Middle frontal gyrus (tissue), 1 donor: ENCODE measurements around the gene NLRC5.
"Not testable (repeated sequence)": the region's sequence is repeated elsewhere in the genome, so short reads cannot be mapped to it uniquely, and the experiment has no call there.

Source experiments
- DNase-seq: peaks from one replicate; pipeline ENCODE4 v3.0.0-alpha.2; 2015; ENCODE audit warnings: low spot score; ENCODE audit errors: extremely low spot score

The NLRC5 gene

DNA sequence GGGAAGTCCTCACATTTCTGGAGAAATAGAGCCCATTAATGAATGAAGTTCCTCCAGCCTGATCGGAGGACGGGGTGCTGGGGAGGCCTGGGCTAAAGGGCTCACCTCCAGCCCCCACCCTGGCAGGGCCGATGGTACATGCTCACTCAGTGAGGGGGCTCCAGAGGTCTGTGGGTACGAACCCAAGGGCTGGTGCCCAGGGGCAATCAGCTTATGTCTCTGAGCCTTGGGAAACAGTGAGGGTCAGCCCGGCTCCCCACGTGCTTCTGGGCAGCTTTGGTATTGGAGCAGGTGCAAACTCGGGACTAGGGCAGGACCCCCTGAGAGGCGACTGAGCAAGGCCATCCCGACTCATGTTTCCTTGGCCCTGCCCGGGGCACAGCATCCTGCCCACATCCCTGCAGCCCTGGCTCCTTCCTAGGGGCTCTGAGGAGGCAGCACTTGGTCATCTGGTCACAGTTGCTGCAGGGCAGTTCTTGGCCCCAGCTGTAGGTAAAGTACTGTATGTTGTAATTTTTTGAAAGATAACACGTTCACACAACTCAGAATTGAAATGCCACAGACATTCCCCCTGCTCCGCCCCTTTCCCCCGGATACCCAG is 28.6 kb upstream of the NLRC5 start:
- DNase-seq: no peak

DNA sequence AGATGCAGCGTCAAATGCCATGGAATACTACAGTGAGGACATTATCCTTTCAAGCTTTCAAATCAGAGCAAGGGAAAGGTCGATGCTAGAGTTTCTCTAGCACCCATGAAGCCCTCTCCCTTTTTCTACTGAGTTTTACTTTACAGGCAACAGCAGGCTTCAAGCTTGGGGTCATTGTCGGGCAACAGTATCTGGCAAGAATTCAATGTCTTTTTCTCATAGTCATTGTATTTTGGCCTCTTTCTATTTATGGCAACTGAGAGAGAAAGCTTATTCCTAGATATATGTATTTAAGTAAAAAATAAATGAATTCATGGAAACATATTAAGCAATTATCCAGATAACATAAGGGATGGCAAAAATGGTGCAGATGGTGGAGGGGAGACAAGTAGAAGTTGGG is 28.0 kb upstream of the NLRC5 start:
- DNase-seq: no peak

DNA sequence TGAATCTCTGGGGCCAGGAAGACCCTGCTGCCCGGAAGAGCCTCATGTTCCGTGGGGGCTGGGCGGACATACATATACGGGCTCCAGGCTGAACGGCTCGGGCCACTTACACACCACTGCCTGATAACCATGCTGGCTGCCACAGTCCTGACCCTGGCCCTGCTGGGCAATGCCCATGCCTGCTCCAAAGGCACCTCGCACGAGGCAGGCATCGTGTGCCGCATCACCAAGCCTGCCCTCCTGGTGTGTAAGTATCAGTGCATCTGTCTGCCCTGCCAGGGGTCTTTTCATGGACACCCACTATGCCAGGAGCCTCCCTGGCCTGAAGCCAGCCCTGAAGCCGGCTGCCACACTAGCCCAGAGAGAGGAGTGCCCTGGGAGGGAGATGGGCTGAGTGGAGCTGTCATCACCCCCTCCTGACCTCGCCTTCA is 27.5 kb upstream of the NLRC5 start, which contains the start of gene CETP:
Gene CETP (plus strand): TSS at position 100 of the 431 bp plus-strand sequence. CDS start 30 bp downstream, at position 130.
- no peak for DNase-seq

DNA sequence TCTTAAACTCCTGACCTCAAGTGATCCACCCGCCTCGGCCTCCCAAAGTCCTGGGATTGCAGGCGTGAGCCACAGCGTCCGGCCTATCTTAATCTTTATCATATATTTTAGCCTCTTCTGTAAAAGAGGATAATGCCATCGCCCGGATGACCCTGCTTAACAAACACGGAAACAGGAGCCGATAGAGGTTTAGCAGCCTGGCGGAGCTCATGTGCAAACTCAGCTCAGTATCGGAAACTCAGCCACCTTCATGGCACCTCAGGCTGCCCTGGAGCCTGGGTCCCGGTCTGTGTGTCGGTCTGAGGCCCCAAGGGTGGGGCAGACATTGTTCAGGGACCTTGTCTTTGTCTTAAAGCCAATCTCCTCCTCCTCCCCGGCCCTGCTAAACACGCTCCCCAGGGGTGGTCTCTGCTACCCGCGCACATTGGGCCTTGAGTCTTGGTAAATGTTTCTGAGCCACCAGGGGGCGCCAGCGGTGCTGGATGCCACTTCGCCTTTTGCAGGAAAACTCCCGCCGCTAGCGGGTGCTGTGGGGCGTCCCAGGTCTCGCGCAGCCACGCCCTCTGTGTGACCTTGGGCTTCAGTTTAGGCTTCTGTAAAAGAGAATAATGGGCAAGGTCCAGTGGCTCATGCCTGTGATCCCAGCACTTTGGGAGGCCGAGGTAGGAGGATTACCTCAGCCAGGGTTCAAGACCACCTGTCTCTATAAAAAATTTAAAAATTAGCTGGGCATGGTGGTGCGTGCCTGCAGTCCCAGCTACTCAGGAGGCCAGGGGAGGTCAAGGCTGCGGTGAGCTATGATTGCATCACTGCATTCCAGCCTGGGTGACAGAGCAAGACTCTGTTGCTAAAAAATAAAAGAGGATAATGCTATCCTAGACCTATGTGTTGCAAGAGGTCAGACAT is 24.9 kb upstream of the NLRC5 start:
- no peak for DNase-seq

DNA sequence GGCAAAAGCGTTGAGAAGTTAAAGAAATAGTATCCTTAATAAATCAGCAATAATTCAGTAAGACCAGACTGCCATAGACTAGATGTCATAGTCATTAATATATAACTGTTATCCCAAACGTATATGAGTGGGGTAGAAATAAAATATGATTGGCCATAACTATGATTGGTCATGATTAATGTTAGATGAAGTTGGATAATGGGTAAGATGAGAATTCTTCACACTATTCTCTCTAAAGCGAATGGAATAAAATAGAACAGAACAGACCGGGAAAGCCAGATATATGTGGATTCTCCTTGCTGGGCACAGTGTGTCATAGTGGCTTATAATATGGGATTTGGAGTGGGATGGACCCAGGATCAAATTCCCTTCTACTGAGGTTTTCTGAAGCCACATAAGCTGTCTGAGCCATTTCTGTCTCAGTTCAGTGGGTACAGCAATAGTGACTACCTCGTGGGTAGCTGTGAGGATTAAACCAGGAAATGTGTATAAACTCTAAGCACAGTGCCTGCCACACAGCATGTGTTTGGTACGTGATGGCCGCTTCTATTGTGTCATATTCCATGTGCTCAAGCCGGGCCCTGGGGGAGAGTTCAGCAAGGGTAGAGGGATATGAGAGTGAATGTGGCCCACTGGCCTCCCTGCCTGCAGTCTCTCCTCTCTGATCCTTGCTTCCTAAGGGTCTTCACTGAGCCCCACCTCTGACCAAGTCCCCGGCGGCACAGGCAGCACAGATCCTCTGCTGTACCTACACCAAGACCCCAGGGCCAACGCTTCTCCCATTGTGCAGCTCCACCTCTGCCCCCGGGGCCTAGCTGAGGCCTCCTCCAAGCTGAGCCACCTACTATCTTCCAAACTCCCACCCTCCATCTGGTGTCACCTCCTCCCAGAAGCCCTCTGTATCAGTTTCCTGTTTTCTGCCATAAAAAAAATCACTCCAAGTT is 23.9 kb upstream of the NLRC5 start:
- no peak for DNase-seq

DNA sequence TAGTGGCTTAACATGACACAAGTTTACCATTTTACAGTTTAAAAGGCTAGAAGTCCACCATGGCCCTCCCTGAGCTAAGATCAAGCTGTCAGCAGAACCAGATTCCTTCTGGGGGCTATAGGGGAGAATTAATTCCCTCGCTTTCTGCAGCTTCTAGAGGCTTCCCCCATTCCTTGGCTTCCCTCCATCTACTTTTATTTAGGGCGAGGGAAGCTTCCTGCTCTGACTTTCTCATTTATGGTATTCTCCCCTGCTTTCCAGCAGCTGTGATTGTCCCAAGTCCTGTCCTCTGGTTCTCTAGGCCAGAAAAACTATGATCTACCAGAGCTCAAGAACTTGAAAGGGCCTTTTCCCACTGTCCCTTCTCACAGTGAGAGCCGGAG is 23.3 kb upstream of the NLRC5 start:
- DNase-seq: no peak

DNA sequence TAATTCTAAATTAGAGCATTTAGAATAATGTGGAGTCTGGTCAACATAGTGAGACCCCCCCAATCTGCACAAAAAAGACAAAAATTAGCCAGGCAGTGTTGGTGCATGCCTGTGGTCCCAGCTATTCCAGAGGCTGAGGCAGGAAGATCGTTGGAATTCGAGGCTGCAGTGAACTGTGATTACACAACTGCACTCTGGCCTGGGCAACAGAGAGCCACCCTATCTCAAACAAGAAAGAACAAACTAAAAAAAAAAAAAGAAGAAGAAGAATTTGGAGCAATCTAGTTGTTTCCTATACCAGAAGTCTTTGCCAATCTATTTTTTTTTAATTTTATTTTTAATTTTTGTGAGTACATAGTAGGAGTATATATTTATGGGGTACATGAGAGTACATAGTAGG is 21.6 kb upstream of the NLRC5 start:
- no peak for DNase-seq

DNA sequence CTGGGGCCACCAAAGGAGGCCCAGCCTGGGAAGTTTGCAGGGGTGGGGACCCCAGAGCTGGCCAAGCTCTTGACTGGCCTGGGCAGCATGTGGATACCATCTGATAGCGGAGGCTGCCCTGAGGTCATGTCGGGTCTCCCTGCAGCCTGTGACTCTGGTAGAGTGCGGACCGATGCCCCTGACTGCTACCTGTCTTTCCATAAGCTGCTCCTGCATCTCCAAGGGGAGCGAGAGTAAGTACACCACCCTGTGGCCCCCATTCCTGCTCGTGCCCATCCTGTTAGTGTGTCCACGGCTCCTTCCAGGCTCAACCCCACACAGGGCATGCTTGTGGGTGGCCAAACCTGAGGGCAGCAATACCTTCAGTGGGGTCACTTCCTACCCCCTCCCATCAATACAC is 19.6 kb upstream of the NLRC5 start:
- DNase-seq: no peak

DNA sequence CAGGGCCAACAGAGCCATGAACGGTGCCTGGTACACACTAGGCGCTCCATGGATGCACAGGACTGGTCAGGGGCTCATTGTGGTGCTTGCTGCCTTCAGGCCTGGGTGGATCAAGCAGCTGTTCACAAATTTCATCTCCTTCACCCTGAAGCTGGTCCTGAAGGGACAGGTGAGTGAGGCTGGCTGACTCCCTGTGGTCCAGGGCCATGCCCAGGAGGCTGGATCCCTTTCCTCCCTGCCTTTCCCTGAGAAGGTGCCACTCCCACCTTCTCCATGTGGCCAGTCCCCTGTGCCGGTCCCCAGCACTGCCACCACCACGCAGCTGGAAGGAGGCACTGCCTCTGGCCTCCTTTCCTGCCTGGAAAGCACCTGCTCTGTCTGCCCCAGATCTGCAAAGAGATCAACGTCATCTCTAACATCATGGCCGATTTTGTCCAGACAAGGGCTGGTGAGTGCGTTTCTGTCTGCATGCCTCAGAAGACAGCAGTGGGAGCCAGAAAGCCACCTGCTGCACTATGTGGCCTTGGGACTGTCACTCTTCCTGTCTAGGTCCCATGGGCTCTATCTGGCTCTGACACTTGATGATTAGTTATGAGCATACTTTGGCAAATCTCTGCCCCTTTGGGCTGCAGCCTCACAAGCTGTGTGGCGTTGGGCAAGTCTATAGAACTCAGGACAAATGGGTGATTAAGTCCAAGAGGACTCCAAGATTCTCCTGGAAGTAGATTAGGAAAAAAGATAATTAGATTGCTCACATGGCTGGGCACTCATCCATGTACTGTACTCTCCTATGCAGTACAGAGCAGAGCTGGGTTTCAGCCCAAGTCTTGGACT is 18.2 kb upstream of the NLRC5 start:
- no peak for DNase-seq

DNA sequence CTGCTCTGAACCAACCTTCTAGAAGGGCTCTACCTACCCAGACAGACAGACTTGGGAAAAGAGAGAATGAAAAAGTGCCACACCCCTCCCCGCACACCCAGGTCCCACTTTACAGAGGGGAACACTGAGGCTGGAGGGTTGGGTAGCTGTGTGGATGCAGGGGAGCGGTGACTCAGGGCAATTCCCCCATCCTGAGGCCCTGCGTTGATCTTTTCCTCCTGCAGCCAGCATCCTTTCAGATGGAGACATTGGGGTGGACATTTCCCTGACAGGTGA is 17.7 kb upstream of the NLRC5 start:
- DNase-seq: no peak

DNA sequence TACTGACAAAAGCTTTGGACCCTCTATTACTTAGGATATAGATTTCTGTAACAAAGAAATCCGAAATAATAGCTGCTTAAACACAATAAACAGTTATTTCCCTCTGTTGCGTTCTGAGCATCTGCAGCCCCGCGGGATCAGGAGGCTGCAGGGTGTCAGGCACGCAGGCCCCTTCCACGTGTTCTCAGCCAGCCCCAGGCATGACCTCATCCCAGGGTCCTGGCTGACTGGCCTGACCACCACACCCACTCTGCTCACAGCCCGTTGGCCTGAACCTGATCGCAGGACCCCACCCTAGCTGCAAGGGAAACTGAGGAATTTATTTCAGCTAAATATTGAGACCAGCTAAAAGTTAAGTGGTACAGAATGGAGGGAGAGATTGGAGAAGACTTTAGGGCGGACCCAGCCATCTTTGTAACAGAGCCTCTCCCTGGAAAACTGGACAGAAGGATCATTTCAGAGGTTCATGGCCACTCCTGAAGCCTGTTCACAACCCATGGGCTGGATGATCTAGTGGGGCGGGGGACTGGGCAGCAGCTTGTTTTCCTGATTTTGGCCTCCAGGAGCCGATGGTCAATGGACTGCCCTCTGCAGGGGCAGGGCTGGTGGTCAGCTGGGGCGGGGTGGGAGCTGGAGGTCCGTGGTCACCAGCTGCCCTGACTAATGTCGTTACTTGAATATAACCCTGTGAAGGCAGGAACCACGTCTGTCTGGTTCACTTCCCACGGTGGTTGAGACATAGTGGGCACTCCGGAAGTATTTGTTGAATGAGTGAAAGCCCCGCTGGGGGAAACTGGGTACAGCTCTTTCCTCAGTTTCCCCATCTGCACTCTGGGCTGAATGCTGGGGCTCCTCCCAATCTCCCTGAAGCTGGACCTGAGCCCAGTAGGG is 16.7 kb upstream of the NLRC5 start:
- no peak for DNase-seq

DNA sequence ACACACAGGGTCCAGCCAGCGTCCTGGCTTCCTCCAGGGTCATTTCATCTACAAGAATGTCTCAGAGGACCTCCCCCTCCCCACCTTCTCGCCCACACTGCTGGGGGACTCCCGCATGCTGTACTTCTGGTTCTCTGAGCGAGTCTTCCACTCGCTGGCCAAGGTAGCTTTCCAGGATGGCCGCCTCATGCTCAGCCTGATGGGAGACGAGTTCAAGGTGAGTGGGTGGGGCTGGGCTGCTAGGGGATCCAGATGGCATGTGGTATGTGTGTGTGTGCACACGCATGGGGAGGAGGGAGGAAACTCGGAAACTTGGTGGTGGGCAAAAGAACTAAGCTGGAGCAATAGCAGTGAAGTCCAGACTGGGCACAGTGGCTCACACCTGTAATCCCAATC is 16.1 kb upstream of the NLRC5 start:
- DNase-seq: no peak

DNA sequence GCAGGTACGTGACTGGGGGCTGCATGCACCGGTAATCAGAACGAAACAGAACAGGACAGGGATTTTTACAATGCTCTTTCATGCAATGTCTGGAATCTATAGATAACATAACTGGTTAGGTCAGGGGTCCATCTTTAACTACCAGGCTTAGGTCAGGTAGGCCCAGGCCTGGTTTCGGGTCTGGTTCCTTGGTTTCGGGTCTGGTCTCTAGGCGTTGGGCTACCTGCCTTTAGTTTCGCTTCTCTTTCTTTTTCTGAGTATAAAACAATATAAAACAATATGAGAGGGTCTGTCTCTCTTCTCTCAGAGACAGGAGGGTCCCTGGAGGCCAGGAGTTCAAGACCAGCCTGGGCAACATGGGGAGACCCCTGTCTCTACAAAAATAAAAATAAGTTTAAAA is 15.5 kb upstream of the NLRC5 start:
- not testable (repeated sequence) for DNase-seq

DNA sequence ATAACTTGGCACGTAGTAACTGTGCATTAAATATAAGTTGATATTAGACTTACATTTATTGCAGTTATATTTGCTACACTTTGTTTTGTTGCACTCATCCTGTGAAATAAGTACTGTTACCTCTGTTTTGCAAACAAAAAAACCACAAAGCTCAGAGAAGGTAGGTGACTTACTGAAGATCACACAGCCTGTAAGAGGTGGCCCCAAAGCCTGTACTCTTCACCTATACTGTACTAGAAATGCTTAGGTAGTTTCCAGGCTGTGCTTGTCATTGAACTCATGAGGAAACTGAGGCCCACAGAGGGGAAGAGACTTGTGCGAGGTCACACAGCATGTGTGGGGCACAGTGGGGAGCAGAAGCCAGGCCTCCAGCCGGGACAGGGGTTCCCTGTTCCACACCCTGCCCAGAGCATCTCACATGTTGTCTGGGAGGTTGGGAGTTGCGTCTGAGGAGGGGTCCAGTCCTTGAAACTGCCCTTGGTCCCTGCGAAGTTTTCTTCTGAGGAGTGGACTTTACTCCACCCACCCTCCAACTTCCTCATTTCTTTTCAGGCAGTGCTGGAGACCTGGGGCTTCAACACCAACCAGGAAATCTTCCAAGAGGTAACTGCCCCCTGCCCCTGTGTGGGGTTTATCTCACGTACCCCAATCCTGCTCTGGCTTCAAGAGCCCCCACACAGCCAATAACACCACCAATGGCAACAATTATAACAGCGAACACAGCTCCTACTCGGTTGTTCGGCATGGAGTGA is 14.6 kb upstream of the NLRC5 start:
- no peak for DNase-seq

DNA sequence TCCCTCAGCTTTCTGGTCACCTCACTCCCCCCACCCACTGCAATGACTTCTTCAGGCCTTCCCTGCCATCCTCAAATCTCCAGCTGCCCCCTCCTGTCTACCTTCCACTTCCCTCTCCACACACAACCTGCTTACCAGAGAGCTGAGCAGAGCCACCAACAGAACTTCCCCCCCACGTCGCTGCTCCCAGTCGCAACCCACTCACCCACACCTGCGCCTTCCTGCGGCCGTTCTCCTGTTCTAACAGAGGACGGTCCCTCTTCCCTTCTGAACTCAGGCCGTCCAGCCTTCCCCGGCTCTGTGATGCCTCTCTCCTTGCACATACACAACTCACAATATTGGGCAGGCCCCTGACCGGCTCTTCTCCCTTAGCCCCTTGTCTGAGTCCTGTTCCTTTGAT is 13.6 kb upstream of the NLRC5 start:
- no peak for DNase-seq

DNA sequence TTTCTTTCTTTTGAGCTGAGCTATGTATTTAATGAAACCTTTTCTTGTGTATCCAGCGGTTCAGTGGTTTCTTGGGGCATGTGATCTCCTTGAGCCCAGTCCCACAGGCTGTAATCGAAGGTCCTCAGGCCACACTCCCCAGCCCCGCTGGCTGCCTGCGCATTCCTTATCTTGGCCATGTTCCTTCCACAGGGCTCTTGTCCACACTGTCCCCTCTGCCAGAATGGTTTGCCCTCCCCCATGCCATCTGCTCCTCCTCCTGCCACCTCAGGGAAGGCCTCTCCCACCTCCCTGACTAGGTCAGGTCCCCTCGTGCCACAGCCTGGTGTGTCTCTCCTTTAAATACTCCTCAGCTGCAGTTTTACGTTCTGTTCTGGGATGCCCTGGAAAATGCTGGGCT is 12.1 kb upstream of the NLRC5 start:
- DNase-seq: no peak

DNA sequence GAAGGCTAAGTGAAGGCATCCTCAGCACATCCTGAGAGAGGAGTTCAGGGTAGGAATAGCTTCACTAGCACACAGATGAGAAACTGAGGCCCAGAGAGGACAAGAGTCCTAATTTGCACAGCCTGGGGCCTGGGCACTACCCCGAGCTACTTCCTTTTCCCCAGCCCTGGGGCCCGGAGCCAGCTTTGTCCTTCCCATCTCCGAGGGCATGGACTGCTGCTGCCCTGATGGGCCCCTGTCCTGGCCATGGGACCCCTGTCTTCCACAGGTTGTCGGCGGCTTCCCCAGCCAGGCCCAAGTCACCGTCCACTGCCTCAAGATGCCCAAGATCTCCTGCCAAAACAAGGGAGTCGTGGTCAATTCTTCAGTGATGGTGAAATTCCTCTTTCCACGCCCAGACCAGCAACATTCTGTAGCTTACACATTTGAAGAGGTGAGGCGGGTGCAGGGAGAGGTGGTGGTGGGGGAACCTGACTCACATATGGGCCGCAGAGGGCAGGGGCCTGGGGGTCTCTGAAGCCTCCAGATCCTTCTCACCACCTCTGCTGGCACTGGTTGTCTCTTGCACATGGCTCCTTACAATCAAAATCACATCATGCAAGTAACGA is 11.4 kb upstream of the NLRC5 start:
- no peak for DNase-seq

DNA sequence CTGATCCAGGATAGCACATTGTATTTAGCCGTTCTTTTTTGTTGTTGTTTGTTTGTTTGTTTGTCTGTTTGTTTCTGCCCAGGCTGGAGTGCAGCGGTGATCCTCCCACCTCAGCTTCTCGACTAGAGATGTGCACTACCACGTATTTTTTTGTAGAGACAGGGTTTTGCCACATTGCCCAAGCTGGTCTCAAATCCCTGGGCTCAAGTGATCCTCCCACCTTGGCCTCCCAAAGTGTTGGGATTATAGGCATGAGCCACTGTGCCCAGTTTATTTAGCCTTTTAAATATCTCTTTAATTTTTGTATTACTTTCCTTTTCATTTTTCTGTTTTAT is 9.2 kb upstream of the NLRC5 start:
- no peak for DNase-seq
